ENCODE results near the gene DUSP28. TPM values are rescaled to one million over a fixed set of nuclear protein-coding genes. Genes with fewer than 3 reads are reported as not detected.

The DUSP28 gene
- total RNA-seq, 1 donor from 2014 or later, result 8.9 TPM

DNA sequence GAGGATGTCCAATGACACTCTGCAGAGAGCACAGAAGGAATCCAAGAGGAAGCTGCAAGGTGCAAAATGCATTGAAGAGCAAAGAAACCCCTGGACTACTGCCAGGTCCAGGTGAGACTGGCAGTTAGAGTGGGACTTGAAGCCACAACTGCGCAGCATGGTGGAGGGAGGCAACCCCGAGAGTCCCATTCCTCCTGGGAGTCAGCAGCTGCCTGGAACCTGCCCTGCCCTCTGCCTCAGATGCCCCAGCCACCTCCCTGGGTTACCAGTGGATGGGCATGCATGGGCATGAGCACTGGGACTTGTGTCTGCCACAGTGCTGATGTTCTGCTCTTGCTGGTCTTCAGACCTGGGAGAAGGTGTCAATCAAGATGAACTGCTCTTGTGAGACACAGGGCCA is 45.5 kb upstream of the DUSP28 start:
- H3K27me3 ChIP-seq, result peaks cover 24% of the 10 kb centered on the region
- H3K4me1 Mint-ChIP-seq, result peaks cover 12% of the 10 kb centered on the region
- TF ChIP-seq, protein P1, sequence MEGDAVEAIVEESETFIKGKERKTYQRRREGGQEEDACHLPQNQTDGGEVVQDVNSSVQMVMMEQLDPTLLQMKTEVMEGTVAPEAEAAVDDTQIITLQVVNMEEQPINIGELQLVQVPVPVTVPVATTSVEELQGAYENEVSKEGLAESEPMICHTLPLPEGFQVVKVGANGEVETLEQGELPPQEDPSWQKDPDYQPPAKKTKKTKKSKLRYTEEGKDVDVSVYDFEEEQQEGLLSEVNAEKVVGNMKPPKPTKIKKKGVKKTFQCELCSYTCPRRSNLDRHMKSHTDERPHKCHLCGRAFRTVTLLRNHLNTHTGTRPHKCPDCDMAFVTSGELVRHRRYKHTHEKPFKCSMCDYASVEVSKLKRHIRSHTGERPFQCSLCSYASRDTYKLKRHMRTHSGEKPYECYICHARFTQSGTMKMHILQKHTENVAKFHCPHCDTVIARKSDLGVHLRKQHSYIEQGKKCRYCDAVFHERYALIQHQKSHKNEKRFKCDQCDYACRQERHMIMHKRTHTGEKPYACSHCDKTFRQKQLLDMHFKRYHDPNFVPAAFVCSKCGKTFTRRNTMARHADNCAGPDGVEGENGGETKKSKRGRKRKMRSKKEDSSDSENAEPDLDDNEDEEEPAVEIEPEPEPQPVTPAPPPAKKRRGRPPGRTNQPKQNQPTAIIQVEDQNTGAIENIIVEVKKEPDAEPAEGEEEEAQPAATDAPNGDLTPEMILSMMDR (IDR thresholded peaks at IDR 0.05), result no peak
- TF ChIP-seq EZH2phosphoT487 (IDR thresholded peaks at IDR 0.05) (no peak), EZH2 (IDR thresholded peaks at IDR 0.05) (no peak)
- H4K20me1 ChIP-seq (ENCODE audit: low read depth), result no peaks in the 10 kb centered on the region
- no peaks in the 10 kb centered on the region for H3K9me3 ChIP-seq (ENCODE audit: low read depth)
- H3K27ac ChIP-seq, result no peak overlapping the region
- no peak overlapping the region for H3K9ac ChIP-seq
- H3K9me3 Mint-ChIP-seq, result no peaks in the 10 kb centered on the region
- H3F3A ChIP-seq (ENCODE audit: low read depth), result peaks cover under 1% of the 10 kb centered on the region
- peaks cover 4% of the 10 kb centered on the region for H3K4me1 ChIP-seq
- H3K79me2 ChIP-seq (ENCODE audit: low read depth), result no peaks in the 10 kb centered on the region
- H3K27ac Mint-ChIP-seq, result no peak overlapping the region
- H3K36me3 ChIP-seq, result no peaks in the 10 kb centered on the region
- DNase-seq (ENCODE audit: low spot score), result no peak
- H3K4me3 ChIP-seq, result no peak overlapping the region
- no peak overlapping the region for H3K4me3 Mint-ChIP-seq
- H3K36me3 Mint-ChIP-seq, result peaks cover 3% of the 10 kb centered on the region
- peaks cover 7% of the 10 kb centered on the region for H3K27me3 Mint-ChIP-seq (ENCODE audit: insufficient read depth, low read depth)
- no peak overlapping the region for H3K4me2 ChIP-seq
- no peak overlapping the region for H2AFZ ChIP-seq (replicated peaks)

DNA sequence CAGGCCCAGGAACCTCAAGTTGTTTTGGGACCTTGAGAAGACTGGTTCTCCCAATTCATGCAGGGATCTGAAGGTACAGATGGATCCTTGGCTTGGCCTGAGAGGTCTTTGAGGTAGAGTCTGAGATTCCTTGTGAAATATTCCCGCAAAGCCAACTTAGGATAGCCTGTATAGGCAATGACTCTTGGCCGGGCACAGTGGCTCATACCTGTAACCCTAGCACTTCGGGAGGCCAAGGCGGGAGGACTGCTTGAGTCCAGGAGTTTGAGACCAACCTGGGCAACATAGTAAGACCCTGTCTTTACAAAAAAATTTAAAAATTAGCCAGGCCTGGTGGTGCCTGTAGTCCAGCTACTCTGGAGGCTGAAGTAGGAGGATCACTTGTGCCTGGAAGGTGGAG is 42.8 kb upstream of the DUSP28 start:
- H3K4me1 Mint-ChIP-seq, result peaks cover 13% of the 10 kb centered on the region
- peaks cover 4% of the 10 kb centered on the region for H3F3A ChIP-seq (ENCODE audit: low read depth)
- no peaks in the 10 kb centered on the region for H3K79me2 ChIP-seq (ENCODE audit: low read depth)
- DNase-seq (ENCODE audit: low spot score), result no peak
- H3K9me3 Mint-ChIP-seq, result peaks cover 5% of the 10 kb centered on the region
- H3K4me1 ChIP-seq, result peaks cover 7% of the 10 kb centered on the region
- no peaks in the 10 kb centered on the region for H3K36me3 ChIP-seq
- H3K27ac ChIP-seq, result no peak overlapping the region
- no peak overlapping the region for H3K4me2 ChIP-seq
- no peaks in the 10 kb centered on the region for H3K9me3 ChIP-seq (ENCODE audit: low read depth)
- no peak overlapping the region for H3K4me3 ChIP-seq
- peaks cover 40% of the 10 kb centered on the region for H3K27me3 ChIP-seq
- H2AFZ ChIP-seq (replicated peaks), result no peak overlapping the region
- no peak overlapping the region for H3K9ac ChIP-seq
- no peaks in the 10 kb centered on the region for H4K20me1 ChIP-seq (ENCODE audit: low read depth)
- TF ChIP-seq EZH2phosphoT487 (IDR thresholded peaks at IDR 0.05), result no peak
- TF ChIP-seq, protein P1 (IDR thresholded peaks at IDR 0.05), result no peak
- TF ChIP-seq EZH2 (IDR thresholded peaks at IDR 0.05), result no peak
- H3K36me3 Mint-ChIP-seq, result peaks cover 9% of the 10 kb centered on the region
- H3K27ac Mint-ChIP-seq, result no peak overlapping the region
- peaks cover 10% of the 10 kb centered on the region for H3K27me3 Mint-ChIP-seq (ENCODE audit: insufficient read depth, low read depth)
- H3K4me3 Mint-ChIP-seq, result no peak overlapping the region

DNA sequence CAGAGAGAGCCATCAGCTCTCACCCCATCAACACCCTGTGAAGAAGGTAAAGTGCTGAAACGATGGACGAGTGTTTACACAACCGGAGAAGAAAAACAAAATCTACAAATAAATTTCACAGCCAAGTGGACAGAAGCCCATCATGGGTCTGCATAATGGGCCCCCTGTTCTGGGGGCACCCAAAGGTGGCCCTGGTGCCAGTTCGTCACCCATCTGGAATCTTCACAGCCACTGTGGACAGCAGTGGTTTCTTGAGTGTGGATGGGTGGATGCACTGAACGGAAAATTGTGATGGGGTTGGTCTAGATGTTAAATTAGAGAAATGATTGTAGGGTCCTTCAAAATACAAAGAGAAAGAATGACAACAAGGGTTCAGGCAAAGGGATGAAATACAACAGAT is 41.2 kb upstream of the DUSP28 start:
- Histone ChIP-seq H4K20me1 (ENCODE audit: low read depth) (no peaks in the 10 kb centered on the region), H3K4me2 (no peak overlapping the region), H3K79me2 (ENCODE audit: low read depth) (no peaks in the 10 kb centered on the region), H3K4me1 (peaks cover 7% of the 10 kb centered on the region), H3K36me3 (no peaks in the 10 kb centered on the region), H3K27me3 (peaks cover 40% of the 10 kb centered on the region), H2AFZ (replicated peaks) (no peak overlapping the region), H3K27ac (no peak overlapping the region), H3F3A (ENCODE audit: low read depth) (peaks cover 4% of the 10 kb centered on the region), H3K4me3 (no peak overlapping the region), H3K9ac (no peak overlapping the region), H3K9me3 (ENCODE audit: low read depth) (no peaks in the 10 kb centered on the region)
- peaks cover 14% of the 10 kb centered on the region for H3K27me3 Mint-ChIP-seq (ENCODE audit: insufficient read depth, low read depth)
- H3K9me3 Mint-ChIP-seq, result peaks cover 11% of the 10 kb centered on the region
- H3K4me1 Mint-ChIP-seq, result peaks cover 10% of the 10 kb centered on the region
- H3K4me3 Mint-ChIP-seq, result no peak overlapping the region
- TF ChIP-seq EZH2 (IDR thresholded peaks at IDR 0.05), result no peak
- no peak for TF ChIP-seq EZH2phosphoT487 (IDR thresholded peaks at IDR 0.05)
- TF ChIP-seq, protein P1 (IDR thresholded peaks at IDR 0.05), result no peak
- H3K36me3 Mint-ChIP-seq, result peaks cover 18% of the 10 kb centered on the region
- DNase-seq (ENCODE audit: low spot score), result no peak
- H3K27ac Mint-ChIP-seq, result no peak overlapping the region
